WERI-Rb-1 (cell line): Measurements from ENCODE around the gene MYCBP.
"Not testable (repeated sequence)": the region's sequence is repeated elsewhere in the genome, so short reads cannot be mapped to it uniquely, and the experiment has no call there.

Source experiments
- DNase-seq: peaks from one replicate; pipeline ENCODE4 v3.0.0-alpha.2; 2020
- H3K27ac ChIP-seq: fragments of 250-450 bp; sonication (Bioruptor Pico); 2 replicates; pipeline ENCODE4 v1.5.1; 2020; ENCODE audit warnings: mild to moderate bottlenecking, moderate library complexity
- H3K27me3 ChIP-seq: fragments of 250-450 bp; sonication (Bioruptor Pico); 2 replicates; pipeline ENCODE4 v1.5.1; 2021; ENCODE audit warnings: mild to moderate bottlenecking, low read depth, moderate library complexity; ENCODE audit not compliant: insufficient read depth, severe bottlenecking
- H3K36me3 ChIP-seq: fragments of 250-450 bp; sonication (Bioruptor Pico); 2 replicates; pipeline ENCODE4 v1.5.1; 2020; ENCODE audit warnings: mild to moderate bottlenecking, moderate library complexity
- H3K4me3 ChIP-seq: 2 replicates; pipeline ENCODE4 v1.5.1; 2011; ENCODE audit warnings: low read depth, mild to moderate bottlenecking, control low read depth, low read length
- H3K9me3 ChIP-seq: fragments of 250-450 bp; sonication (Bioruptor Pico); 2 replicates; pipeline ENCODE4 v1.5.1; 2021; ENCODE audit warnings: mild to moderate bottlenecking, moderate library complexity; ENCODE audit not compliant: severe bottlenecking
- CTCF ChIP-seq: IDR thresholded peaks from 2 replicates; pipeline ENCODE4 v1.5.1; 2011; ENCODE audit warnings: low read depth, mild to moderate bottlenecking, control low read depth, inconsistent platforms, low read length

Gene MYCBP

GRCh38 chr1:38915352-38915948 is 42.3 kb upstream of the MYCBP start:
- DNase-seq, result no peak
- no peak overlapping the region for H3K27ac ChIP-seq
- H3K36me3 ChIP-seq, result no peaks in the 10 kb centered on the region
- no peak for TF ChIP-seq CTCF
- no peak overlapping the region for H3K4me3 ChIP-seq
- H3K9me3 ChIP-seq, result no peaks in the 10 kb centered on the region
- no peaks in the 10 kb centered on the region for H3K27me3 ChIP-seq

DNA sequence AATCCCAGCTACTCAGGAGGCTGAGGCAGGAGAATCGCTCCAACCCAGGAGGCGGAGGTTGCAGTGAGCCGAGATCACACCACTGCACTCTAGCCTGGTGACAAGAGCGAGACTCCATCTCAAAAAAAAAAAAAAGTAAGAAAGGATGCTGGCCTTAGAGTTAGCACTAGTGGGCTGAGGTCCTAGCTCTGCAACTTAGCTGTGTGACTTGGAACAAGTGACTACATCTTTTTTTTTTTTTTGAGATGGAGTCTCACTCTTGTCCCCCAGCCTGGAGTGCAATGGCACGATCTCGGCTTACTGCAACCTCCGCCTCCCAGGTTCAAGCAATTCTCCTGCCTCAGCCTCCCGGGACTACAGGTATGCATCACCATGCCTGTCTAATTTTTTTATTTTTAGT is 41.8 kb upstream of the MYCBP start:
- DNase-seq, H3K36me3 ChIP-seq: not testable (repeated sequence)

DNA sequence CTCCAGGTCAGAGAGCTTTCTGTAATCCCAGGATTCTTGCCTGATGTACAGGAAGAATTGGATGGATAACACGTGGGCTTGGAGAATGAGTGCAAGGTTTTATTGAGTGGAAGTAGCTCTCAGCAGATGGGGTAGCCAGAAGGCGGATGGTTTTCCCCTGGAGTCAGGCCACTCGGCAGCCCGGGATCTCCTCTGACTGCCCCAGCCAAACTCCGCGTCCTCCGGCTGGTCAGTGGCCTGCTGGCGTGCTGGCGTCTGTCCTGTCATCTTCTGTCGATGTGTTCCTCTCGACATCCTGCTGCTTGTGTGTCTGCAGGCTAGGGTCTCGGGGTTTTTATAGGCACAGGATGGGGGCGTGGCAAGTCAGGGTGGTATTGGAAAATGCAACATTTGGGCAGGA is 35.7 kb upstream of the MYCBP start:
- no peaks in the 10 kb centered on the region for H3K9me3 ChIP-seq
- no peaks in the 10 kb centered on the region for H3K36me3 ChIP-seq
- peak overlapping the region; percentile 31 for H3K4me3 ChIP-seq
- no peak for TF ChIP-seq CTCF
- H3K27ac ChIP-seq, result peak overlapping the region; percentile 61
- H3K27me3 ChIP-seq, result no peaks in the 10 kb centered on the region
- peak; percentile 67 for DNase-seq

More for the DNA sequence above, 41.8 kb upstream of the MYCBP start:
- not testable (repeated sequence) for H3K4me3 ChIP-seq, H3K9me3 ChIP-seq, H3K27ac ChIP-seq, H3K27me3 ChIP-seq

DNA sequence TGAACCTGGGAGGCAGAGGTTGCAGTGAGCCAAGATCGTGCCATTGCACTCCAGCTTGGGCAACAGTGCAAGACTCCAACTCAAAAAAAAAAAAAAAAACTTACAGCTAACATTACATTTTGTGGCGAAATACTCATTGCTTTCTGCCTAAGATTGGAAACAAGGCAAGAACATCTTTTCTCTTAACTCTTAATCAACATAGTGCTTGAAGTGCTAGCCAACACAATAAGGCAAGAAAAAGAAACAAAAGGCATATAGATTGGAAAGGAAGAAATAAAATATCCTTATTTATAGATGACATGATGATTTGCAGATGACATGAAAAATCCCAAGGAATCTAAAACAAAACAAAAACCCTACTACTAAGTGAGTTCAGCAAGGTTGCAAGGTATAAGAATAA is 32.8 kb upstream of the MYCBP start:
- DNase-seq, result no peak
- Histone ChIP-seq H3K36me3 (no peaks in the 10 kb centered on the region), H3K27ac (no peak overlapping the region), H3K27me3 (no peaks in the 10 kb centered on the region), H3K9me3 (no peaks in the 10 kb centered on the region), H3K4me3 (no peak overlapping the region)
- TF ChIP-seq CTCF, result no peak

- H3K27me3 ChIP-seq, result no peaks in the 10 kb centered on the region
- H3K9me3 ChIP-seq, result no peaks in the 10 kb centered on the region
- TF ChIP-seq CTCF, result no peak
- no peak overlapping the region for H3K27ac ChIP-seq
- H3K4me3 ChIP-seq, result no peak overlapping the region
- no peaks in the 10 kb centered on the region for H3K36me3 ChIP-seq
- no peak for DNase-seq
Measured at GRCh38 chr1:38899560-38899959, 26.4 kb upstream of the MYCBP start.

- DNase-seq, result no peak
- TF ChIP-seq CTCF, result no peak
- H3K9me3 ChIP-seq, result no peaks in the 10 kb centered on the region
Measured at GRCh38 chr1:38898653-38899230, 25.6 kb upstream of the MYCBP start.

More at GRCh38 chr1:38898653-38899230, 25.6 kb upstream of the MYCBP start:
- Histone ChIP-seq H3K4me3 (no peak overlapping the region), H3K36me3 (no peaks in the 10 kb centered on the region), H3K27ac (no peak overlapping the region), H3K27me3 (no peaks in the 10 kb centered on the region)
